ENCODE data around the gene IAH1.

IAH1 gene

DNA sequence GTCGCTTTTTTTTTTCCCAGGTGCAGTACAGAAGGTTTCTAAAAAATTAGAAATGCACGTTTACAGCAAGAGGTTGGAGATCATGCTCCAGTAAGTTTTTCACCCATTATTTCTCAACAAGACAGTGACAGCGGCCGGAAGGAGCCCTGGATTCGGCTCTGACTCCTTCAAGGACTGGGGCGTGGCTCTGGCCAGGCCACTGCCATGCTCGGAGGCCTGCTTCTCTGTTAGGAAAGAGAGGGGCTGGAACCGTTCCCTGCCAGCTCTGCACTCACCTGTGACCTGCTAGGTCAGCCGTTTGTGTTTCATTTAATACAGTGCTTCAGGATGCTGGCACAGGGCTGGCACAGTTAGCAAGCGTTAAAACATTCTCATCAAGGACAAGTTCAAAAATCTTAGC lies 6.7 kb upstream of the IAH1 start:
- Mint-ChIP-seq H3K4me1 (no peaks in the 10 kb centered on the region), H3K9me3 (no peaks in the 10 kb centered on the region), H3K4me3 (no peak overlapping the region), H3K27ac (no peak overlapping the region), H3K36me3 (ENCODE audit: low read depth) (peaks cover 57% of the 10 kb centered on the region), H3K27me3 (ENCODE audit: low read depth, poor library complexity) (no peaks in the 10 kb centered on the region)
- DNase-seq: no peak
- TF ChIP-seq, protein P1, sequence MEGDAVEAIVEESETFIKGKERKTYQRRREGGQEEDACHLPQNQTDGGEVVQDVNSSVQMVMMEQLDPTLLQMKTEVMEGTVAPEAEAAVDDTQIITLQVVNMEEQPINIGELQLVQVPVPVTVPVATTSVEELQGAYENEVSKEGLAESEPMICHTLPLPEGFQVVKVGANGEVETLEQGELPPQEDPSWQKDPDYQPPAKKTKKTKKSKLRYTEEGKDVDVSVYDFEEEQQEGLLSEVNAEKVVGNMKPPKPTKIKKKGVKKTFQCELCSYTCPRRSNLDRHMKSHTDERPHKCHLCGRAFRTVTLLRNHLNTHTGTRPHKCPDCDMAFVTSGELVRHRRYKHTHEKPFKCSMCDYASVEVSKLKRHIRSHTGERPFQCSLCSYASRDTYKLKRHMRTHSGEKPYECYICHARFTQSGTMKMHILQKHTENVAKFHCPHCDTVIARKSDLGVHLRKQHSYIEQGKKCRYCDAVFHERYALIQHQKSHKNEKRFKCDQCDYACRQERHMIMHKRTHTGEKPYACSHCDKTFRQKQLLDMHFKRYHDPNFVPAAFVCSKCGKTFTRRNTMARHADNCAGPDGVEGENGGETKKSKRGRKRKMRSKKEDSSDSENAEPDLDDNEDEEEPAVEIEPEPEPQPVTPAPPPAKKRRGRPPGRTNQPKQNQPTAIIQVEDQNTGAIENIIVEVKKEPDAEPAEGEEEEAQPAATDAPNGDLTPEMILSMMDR (IDR thresholded peaks at IDR 0.05): no peak

GRCh38 chr2:9471206-9471605 lies 3.1 kb upstream of the IAH1 start:
- no peak overlapping the region for H3K4me3 Mint-ChIP-seq
- no peak for DNase-seq
- TF ChIP-seq, protein P1 (IDR thresholded peaks at IDR 0.05): no peak
- peaks cover 4% of the 10 kb centered on the region for H3K27me3 Mint-ChIP-seq (ENCODE audit: low read depth, poor library complexity)
- H3K36me3 Mint-ChIP-seq (ENCODE audit: low read depth): peaks cover 56% of the 10 kb centered on the region
- peaks cover 8% of the 10 kb centered on the region for H3K4me1 Mint-ChIP-seq
- no peak overlapping the region for H3K27ac Mint-ChIP-seq
- no peaks in the 10 kb centered on the region for H3K9me3 Mint-ChIP-seq

DNA sequence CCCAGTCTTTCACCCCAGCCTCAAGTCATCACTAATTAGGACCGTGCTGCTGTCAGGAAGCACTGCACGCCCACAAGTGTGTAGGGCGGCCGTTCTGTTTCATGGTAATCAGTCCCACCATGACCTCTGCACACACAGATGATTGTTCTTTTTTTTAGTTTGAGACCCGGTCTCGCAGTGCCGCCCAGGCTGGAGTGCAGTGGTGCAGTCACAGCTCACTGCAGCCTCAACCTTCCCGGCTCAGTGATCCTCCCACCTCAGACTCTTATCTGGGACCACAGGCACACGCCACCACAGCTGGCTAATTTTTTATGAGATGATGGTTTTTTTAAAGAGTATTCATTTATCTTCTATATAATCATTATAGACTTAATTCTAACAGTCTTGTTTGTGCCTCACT lies 1.8 kb upstream of the IAH1 start:
- Mint-ChIP-seq H3K36me3 (ENCODE audit: low read depth) (peaks cover 56% of the 10 kb centered on the region), H3K27me3 (ENCODE audit: low read depth, poor library complexity) (peaks cover 4% of the 10 kb centered on the region), H3K4me1 (peaks cover 14% of the 10 kb centered on the region), H3K27ac (no peak overlapping the region), H3K9me3 (no peaks in the 10 kb centered on the region), H3K4me3 (peak overlapping the region; percentile 72)
- TF ChIP-seq, protein P1 (IDR thresholded peaks at IDR 0.05): no peak
- no peak for DNase-seq

GRCh38 chr2:9473308-9473984 lies 905 bp upstream of the IAH1 start:
- TF ChIP-seq, protein P1 (IDR thresholded peaks at IDR 0.05): no peak
- H3K27ac Mint-ChIP-seq: peak overlapping the region; percentile 12
- H3K9me3 Mint-ChIP-seq: no peaks in the 10 kb centered on the region
- H3K4me3 Mint-ChIP-seq: peak overlapping the region; percentile 72
- peaks cover 14% of the 10 kb centered on the region for H3K4me1 Mint-ChIP-seq
- H3K36me3 Mint-ChIP-seq (ENCODE audit: low read depth): peaks cover 54% of the 10 kb centered on the region
- peak; percentile 25 for DNase-seq
- peaks cover 4% of the 10 kb centered on the region for H3K27me3 Mint-ChIP-seq (ENCODE audit: low read depth, poor library complexity)

GRCh38 chr2:9473985-9474360 lies 378 bp upstream of the IAH1 start:
- H3K27me3 Mint-ChIP-seq (ENCODE audit: low read depth, poor library complexity): peaks cover 4% of the 10 kb centered on the region
- peaks cover 14% of the 10 kb centered on the region for H3K4me1 Mint-ChIP-seq
- peak overlapping the region; percentile 73 for H3K4me3 Mint-ChIP-seq
- H3K27ac Mint-ChIP-seq: no peak overlapping the region
- H3K9me3 Mint-ChIP-seq: no peaks in the 10 kb centered on the region
- DNase-seq: peak; percentile 23
- peaks cover 54% of the 10 kb centered on the region for H3K36me3 Mint-ChIP-seq (ENCODE audit: low read depth)
- TF ChIP-seq, protein P1 (IDR thresholded peaks at IDR 0.05): no peak

DNA sequence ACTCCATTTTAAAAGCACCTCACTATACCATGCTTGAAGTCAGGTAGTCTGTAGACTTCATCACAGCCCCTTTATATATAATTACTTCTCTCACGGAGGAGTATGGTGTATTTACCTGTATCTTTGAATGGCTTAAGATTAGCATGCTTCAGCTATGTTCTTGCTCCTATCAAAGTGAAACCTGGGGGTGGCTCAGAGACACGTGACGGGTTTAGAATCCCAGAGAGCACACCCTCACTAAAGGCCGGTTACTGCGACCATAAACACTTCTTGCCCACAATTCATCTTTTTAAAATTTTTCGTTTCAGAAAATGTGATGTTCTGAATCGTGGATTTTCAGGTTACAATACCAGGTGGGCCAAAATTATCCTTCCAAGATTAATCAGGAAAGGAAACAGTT lies 3.6 kb downstream of the IAH1 start:
- DNase-seq: no peak
- Mint-ChIP-seq H3K27ac (no peak overlapping the region), H3K36me3 (ENCODE audit: low read depth) (peaks cover 41% of the 10 kb centered on the region), H3K27me3 (ENCODE audit: low read depth, poor library complexity) (peaks cover 4% of the 10 kb centered on the region), H3K4me1 (peaks cover 14% of the 10 kb centered on the region), H3K4me3 (no peak overlapping the region), H3K9me3 (no peaks in the 10 kb centered on the region)
- TF ChIP-seq, protein P1 (IDR thresholded peaks at IDR 0.05): no peak
